ENCODE data around the gene CASR. TPM values are rescaled to one million over a fixed set of nuclear protein-coding genes. Genes with fewer than 3 reads are reported as not detected.

Gene CASR
- polyA plus RNA-seq, 1 of the 3 experiments (the other 2 are of a cell fraction): not detected

GRCh38 chr3:122188737-122189136, 5.3 kb downstream of the CASR start:
- Histone ChIP-seq H3K79me2 (ENCODE audit: insufficient read depth) (no peaks in the 10 kb centered on the region), H4K20me1 (ENCODE audit: insufficient read depth) (no peaks in the 10 kb centered on the region), H3K4me3 (ENCODE audit: low read depth in 2 of 2, low read length in 1 of 2) (no peak overlapping the region), H3K9me3 (no peaks in the 10 kb centered on the region), H3K4me2 (no peak overlapping the region), H3K9me2 (no peaks in the 10 kb centered on the region), H3F3A (replicated peaks; ENCODE audit: insufficient read depth) (no peaks in the 10 kb centered on the region), H2AFZ (ENCODE audit: low read depth) (no peak overlapping the region), H3K27ac (ENCODE audit: low read depth in 2 of 2, low read length in 1 of 2) (no peak overlapping the region), H3K4me1 (ENCODE audit: control insufficient read depth in 1 of 2, insufficient read depth in 2 of 2, low read depth in 1 of 2, low read length in 1 of 2) (no peaks in the 10 kb centered on the region), H3K36me3 (replicated peaks in 1 of 2; ENCODE audit: control insufficient read depth in 1 of 2, insufficient read depth in 2 of 2, low read length in 1 of 2) (no peaks in the 10 kb centered on the region), H3K9ac (no peak overlapping the region), H3K27me3 (ENCODE audit: insufficient read depth) (peaks cover 25% of the 10 kb centered on the region; the same call in 1 of the 2 replicates)
- TF ChIP-seq ELF1 (IDR thresholded peaks at IDR 0.05) (no peak), CTCF (IDR thresholded peaks at IDR 0.05) (no peak), FOXM1 (IDR thresholded peaks at IDR 0.05; ENCODE audit: low read depth) (no peak), SMC3 (IDR thresholded peaks at IDR 0.05; ENCODE audit: low read depth, low read length) (no peak), MEF2A (IDR thresholded peaks at IDR 0.05; ENCODE audit: borderline replicate concordance, low read depth) (no peak), POLR2AphosphoS5 (IDR thresholded peaks at IDR 0.05; ENCODE audit: low read depth, low read length) (no peak), NFIC (IDR thresholded peaks at IDR 0.05; ENCODE audit: borderline replicate concordance) (no peak), EZH2phosphoT487 (IDR thresholded peaks at IDR 0.05; ENCODE audit: borderline replicate concordance, low read depth) (no peak)
- no peak for DNase-seq
- 5% methylated on average over 1 of the region's 1 CpG for WGBS (ENCODE audit: low lambda C conversion rate)
- ChIA-PET CTCF (no interaction called here), POLR2A (no interaction called here)

- DNase-seq: no peak
- no peaks in the 10 kb centered on the region for H3K4me1 ChIP-seq (ENCODE audit: control insufficient read depth in 1 of 2, insufficient read depth in 2 of 2, low read depth in 1 of 2, low read length in 1 of 2)
- ChIA-PET CTCF (no interaction called here), POLR2A (no interaction called here)
- no peaks in the 10 kb centered on the region for H3K36me3 ChIP-seq (replicated peaks in 1 of 2; ENCODE audit: control insufficient read depth in 1 of 2, insufficient read depth in 2 of 2, low read length in 1 of 2)
- TF ChIP-seq EZH2phosphoT487 (IDR thresholded peaks at IDR 0.05; ENCODE audit: borderline replicate concordance, low read depth) (no peak), GABPA (IDR thresholded peaks at IDR 0.05; ENCODE audit: low read depth) (no peak), NFIC (IDR thresholded peaks at IDR 0.05; ENCODE audit: borderline replicate concordance) (no peak), PBX3 (IDR thresholded peaks at IDR 0.05) (no peak), JUND (IDR thresholded peaks at IDR 0.05) (no peak), FOXJ3 (CRISPR knock-in tag; IDR thresholded peaks at IDR 0.05) (no peak), ZBTB33 (IDR thresholded peaks at IDR 0.05; ENCODE audit: borderline replicate concordance, low read depth) (no peak), POLR2AphosphoS5 (IDR thresholded peaks at IDR 0.05; ENCODE audit: low read depth, low read length) (no peak)
- no peak overlapping the region for H3K4me2 ChIP-seq
- H3K79me2 ChIP-seq (ENCODE audit: insufficient read depth): no peaks in the 10 kb centered on the region
- no peak overlapping the region for H3K4me3 ChIP-seq (ENCODE audit: low read depth in 2 of 2, low read length in 1 of 2)
- H3F3A ChIP-seq (replicated peaks; ENCODE audit: insufficient read depth): no peaks in the 10 kb centered on the region
- no peak overlapping the region for H3K27ac ChIP-seq (ENCODE audit: low read depth in 2 of 2, low read length in 1 of 2)
- no peaks in the 10 kb centered on the region for H3K9me3 ChIP-seq
- H3K9me2 ChIP-seq: no peaks in the 10 kb centered on the region
- H3K9ac ChIP-seq: no peak overlapping the region
- H3K27me3 ChIP-seq (ENCODE audit: insufficient read depth): peaks cover 20% of the 10 kb centered on the region; the same call in 1 of the 2 replicates
- no peaks in the 10 kb centered on the region for H4K20me1 ChIP-seq (ENCODE audit: insufficient read depth)
- no peak overlapping the region for H2AFZ ChIP-seq (ENCODE audit: low read depth)
Measured at GRCh38 chr3:122189357-122189756, 5.9 kb downstream of the CASR start.
